ENCODE data around the gene RERE.

Gene RERE

GRCh38 chr1:8520483-8520966, 296.9 kb downstream of the RERE start:
- TF ChIP-seq CTCF (conservative IDR thresholded peaks at IDR 0.05), result no peak
- no peak for TF ChIP-seq ZFX (IDR thresholded peaks at IDR 0.05)
- H3K27ac ChIP-seq, result no peak overlapping the region

GRCh38 chr1:8519167-8519566, 298.3 kb downstream of the RERE start:
- H3K27ac ChIP-seq, result no peak overlapping the region
- TF ChIP-seq ZFX (IDR thresholded peaks at IDR 0.05) (no peak), CTCF (conservative IDR thresholded peaks at IDR 0.05) (no peak)

GRCh38 chr1:8518490-8518801, 299.0 kb downstream of the RERE start:
- H3K27ac ChIP-seq, result no peak overlapping the region
- TF ChIP-seq ZFX (IDR thresholded peaks at IDR 0.05) (no peak), CTCF (conservative IDR thresholded peaks at IDR 0.05) (no peak)

GRCh38 chr1:8517661-8518489, 299.6 kb downstream of the RERE start:
- H3K27ac ChIP-seq, result no peak overlapping the region
- TF ChIP-seq ZFX (IDR thresholded peaks at IDR 0.05), result no peak
- no peak for TF ChIP-seq CTCF (conservative IDR thresholded peaks at IDR 0.05)

GRCh38 chr1:8516793-8517556, 300.5 kb downstream of the RERE start:
- no peak overlapping the region for H3K27ac ChIP-seq
- no peak for TF ChIP-seq CTCF (conservative IDR thresholded peaks at IDR 0.05)
- TF ChIP-seq ZFX (IDR thresholded peaks at IDR 0.05), result no peak

- H3K27ac ChIP-seq, result no peak overlapping the region
- TF ChIP-seq ZFX (IDR thresholded peaks at IDR 0.05), result no peak
- no peak for TF ChIP-seq CTCF (conservative IDR thresholded peaks at IDR 0.05)
These were observed 301.1 kb downstream of the RERE start for GRCh38 chr1:8516278-8516777.

- TF ChIP-seq CTCF (conservative IDR thresholded peaks at IDR 0.05), result no peak
- TF ChIP-seq ZFX (IDR thresholded peaks at IDR 0.05), result no peak
- H3K27ac ChIP-seq, result no peak overlapping the region
These were observed 304.9 kb downstream of the RERE start for GRCh38 chr1:8512504-8512903.

Measured in C4-2B (cell line).